ENCODE measurements around the gene PRKD1. TPM values are rescaled to one million over a fixed set of nuclear protein-coding genes. Genes with fewer than 3 reads are reported as not detected.

Gene PRKD1
- total and polyA plus RNA-seq, 10 donors: 1.0 to 8.9 (median 4.5) TPM

- WGBS, 5 donors: 91 to 100% (median 95%) methylated on average over 1 of the region's 1 CpG
- no peak overlapping the region for H3K4me3 ChIP-seq
- H3K27me3 ChIP-seq (replicated peaks in 1 of 7): no peaks in the 10 kb centered on the region
- TF ChIP-seq POLR2A (IDR thresholded peaks at IDR 0.05) (no peak), POLR2AphosphoS5 (IDR thresholded peaks at IDR 0.05) (no peak), CTCF (IDR thresholded peaks at IDR 0.05 in 8 of 11, conservative IDR thresholded peaks at IDR 0.05 in 3 of 11) (no peak)
- intact Hi-C loops (cut with DNase I; ENCODE audit: low total_unique reads): no loop called here
- H3K4me1 ChIP-seq: no peaks in the 10 kb centered on the region
- no peak for DNase-seq
- peaks cover 0 to 8% (median 0%) of the 10 kb centered on the region in 8 donors for H3K9me3 ChIP-seq
- no peak overlapping the region for H3K27ac ChIP-seq
- no peaks in the 10 kb centered on the region for H3K36me3 ChIP-seq
Measured at GRCh38 chr14:29756019-29756385, 171.6 kb downstream of the PRKD1 start.

- Histone ChIP-seq H3K4me1 (no peaks in the 10 kb centered on the region), H3K4me3 (no peak overlapping the region), H3K9me3 (peaks cover 0 to 8% (median 0%) of the 10 kb centered on the region in 8 donors), H3K27me3 (replicated peaks in 1 of 7) (no peaks in the 10 kb centered on the region), H3K36me3 (no peaks in the 10 kb centered on the region), H3K27ac (no peak overlapping the region)
- DNase-seq: no peak
- no peak for TF ChIP-seq CTCF (IDR thresholded peaks at IDR 0.05 in 8 of 11, conservative IDR thresholded peaks at IDR 0.05 in 3 of 11)
- TF ChIP-seq POLR2AphosphoS5 (IDR thresholded peaks at IDR 0.05): no peak
- TF ChIP-seq POLR2A (IDR thresholded peaks at IDR 0.05): no peak
- 82 to 93% (median 90%) methylated on average over 4 of the region's 4 CpGs for WGBS, 5 donors
- intact Hi-C loops (cut with DNase I; ENCODE audit: low total_unique reads): no loop called here
Measured at GRCh38 chr14:29755311-29756018, 172.2 kb downstream of the PRKD1 start.

GRCh38 chr14:29754134-29754533 is 173.5 kb downstream of the PRKD1 start:
- Histone ChIP-seq H3K9me3 (peaks cover 0 to 8% (median 0%) of the 10 kb centered on the region in 8 donors), H3K4me1 (no peaks in the 10 kb centered on the region), H3K27ac (no peak overlapping the region), H3K27me3 (replicated peaks in 1 of 7) (no peaks in the 10 kb centered on the region), H3K36me3 (no peaks in the 10 kb centered on the region), H3K4me3 (no peak overlapping the region)
- WGBS, 5 donors: 37 to 93% (median 79%) methylated on average over 1 of the region's 1 CpG
- intact Hi-C loops (cut with DNase I; ENCODE audit: low total_unique reads): no loop called here
- TF ChIP-seq POLR2A (IDR thresholded peaks at IDR 0.05): no peak
- TF ChIP-seq POLR2AphosphoS5 (IDR thresholded peaks at IDR 0.05): no peak
- no peak for TF ChIP-seq CTCF (IDR thresholded peaks at IDR 0.05 in 8 of 11, conservative IDR thresholded peaks at IDR 0.05 in 3 of 11)
- DNase-seq: no peak

GRCh38 chr14:29752221-29752923 is 175.3 kb downstream of the PRKD1 start:
- Histone ChIP-seq H3K4me3 (no peak overlapping the region), H3K36me3 (no peaks in the 10 kb centered on the region), H3K4me1 (no peaks in the 10 kb centered on the region), H3K27ac (no peak overlapping the region), H3K9me3 (peaks cover 0 to 8% (median 0%) of the 10 kb centered on the region in 8 donors), H3K27me3 (replicated peaks in 1 of 7) (no peaks in the 10 kb centered on the region)
- DNase-seq: no peak
- TF ChIP-seq POLR2AphosphoS5 (IDR thresholded peaks at IDR 0.05) (no peak), POLR2A (IDR thresholded peaks at IDR 0.05) (no peak), CTCF (IDR thresholded peaks at IDR 0.05 in 8 of 11, conservative IDR thresholded peaks at IDR 0.05 in 3 of 11) (no peak)
- intact Hi-C loops (cut with DNase I; ENCODE audit: low total_unique reads): no loop called here
- WGBS, 5 donors: 53 to 65% (median 62%) methylated on average over 3 of the region's 3 CpGs

Measured in spleen (tissue), 11 donors.